Transverse colon (tissue), 4 donors: ENCODE measurements around the gene SMIM36.
"Not testable (repeated sequence)": the region's sequence is repeated elsewhere in the genome, so short reads cannot be mapped to it uniquely, and the experiment has no call there.

Experiments
- POLR2A ChIP-seq: fragments of 450-650 bp; IDR thresholded peaks from one replicate; pipeline ENCODE4 v1.6.1; 2016; ENCODE audit warnings: antibody characterized with exemption, mild to moderate bottlenecking, moderate library complexity
- POLR2AphosphoS5 ChIP-seq, 3 donors: sonication (generic); formaldehyde crosslinking; IDR thresholded peaks; one replicate each; pipeline ENCODE4 v1.6.1; 2016; ENCODE audit warnings: antibody characterized with exemption in 3 of 3
- TF ChIP-seq, protein P1 (sequence below), 5 experiments: fragments of 200-600 bp in 3 of 5; fragments of 450-650 bp in 2 of 5; sonication (generic) in 3 of 5; IDR thresholded peaks; 1 replicate in 2 of 5; 2 replicates in 3 of 5; pipeline ENCODE4 v1.5.1; 2016 to 2017; ENCODE audit warnings: antibody characterized with exemption in 5 of 5, inconsistent platforms in 3 of 5, mild to moderate bottlenecking in 2 of 5, moderate library complexity in 1 of 5

DNA sequence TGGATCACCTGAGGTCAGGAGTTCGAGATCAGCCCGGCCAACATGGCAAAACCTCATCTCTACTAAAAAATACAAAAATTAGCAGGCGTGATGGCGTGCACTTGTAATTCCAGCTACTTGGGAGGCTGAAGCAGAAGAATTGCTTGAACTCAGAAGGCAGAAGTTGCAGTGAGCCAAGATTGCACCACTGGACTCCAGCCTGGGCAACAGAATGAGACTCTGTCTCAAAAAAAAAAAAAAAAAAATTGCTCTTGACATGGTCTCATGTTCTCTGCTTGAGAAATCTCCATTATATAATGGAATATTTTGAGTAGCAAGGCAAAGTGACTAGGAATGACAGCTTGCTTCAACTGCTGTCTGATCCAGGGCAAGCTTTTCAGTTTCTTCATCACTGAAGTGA is 65.2 kb downstream of the SMIM36 start:
- TF ChIP-seq POLR2A; POLR2AphosphoS5 (IDR thresholded peaks at IDR 0.05): not testable (repeated sequence)
- TF ChIP-seq, protein P1, sequence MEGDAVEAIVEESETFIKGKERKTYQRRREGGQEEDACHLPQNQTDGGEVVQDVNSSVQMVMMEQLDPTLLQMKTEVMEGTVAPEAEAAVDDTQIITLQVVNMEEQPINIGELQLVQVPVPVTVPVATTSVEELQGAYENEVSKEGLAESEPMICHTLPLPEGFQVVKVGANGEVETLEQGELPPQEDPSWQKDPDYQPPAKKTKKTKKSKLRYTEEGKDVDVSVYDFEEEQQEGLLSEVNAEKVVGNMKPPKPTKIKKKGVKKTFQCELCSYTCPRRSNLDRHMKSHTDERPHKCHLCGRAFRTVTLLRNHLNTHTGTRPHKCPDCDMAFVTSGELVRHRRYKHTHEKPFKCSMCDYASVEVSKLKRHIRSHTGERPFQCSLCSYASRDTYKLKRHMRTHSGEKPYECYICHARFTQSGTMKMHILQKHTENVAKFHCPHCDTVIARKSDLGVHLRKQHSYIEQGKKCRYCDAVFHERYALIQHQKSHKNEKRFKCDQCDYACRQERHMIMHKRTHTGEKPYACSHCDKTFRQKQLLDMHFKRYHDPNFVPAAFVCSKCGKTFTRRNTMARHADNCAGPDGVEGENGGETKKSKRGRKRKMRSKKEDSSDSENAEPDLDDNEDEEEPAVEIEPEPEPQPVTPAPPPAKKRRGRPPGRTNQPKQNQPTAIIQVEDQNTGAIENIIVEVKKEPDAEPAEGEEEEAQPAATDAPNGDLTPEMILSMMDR (IDR thresholded peaks at IDR 0.05): not testable (repeated sequence)
